Stimulated activated CD4-positive, alpha-beta T cell treated with anti-CD3 and anti-CD28 coated beads, Interleukin-4, amount 100 ng/mL, for 24 hours (primary cell): Measurements from ENCODE around the gene HIF1AN.
"Not testable (repeated sequence)": the region's sequence is repeated elsewhere in the genome, so short reads cannot be mapped to it uniquely, and the experiment has no call there.

Experiments used
- DNase-seq: peaks from one replicate; pipeline ENCODE4 v3.0.0-alpha.2; 2020

The HIF1AN gene

DNA sequence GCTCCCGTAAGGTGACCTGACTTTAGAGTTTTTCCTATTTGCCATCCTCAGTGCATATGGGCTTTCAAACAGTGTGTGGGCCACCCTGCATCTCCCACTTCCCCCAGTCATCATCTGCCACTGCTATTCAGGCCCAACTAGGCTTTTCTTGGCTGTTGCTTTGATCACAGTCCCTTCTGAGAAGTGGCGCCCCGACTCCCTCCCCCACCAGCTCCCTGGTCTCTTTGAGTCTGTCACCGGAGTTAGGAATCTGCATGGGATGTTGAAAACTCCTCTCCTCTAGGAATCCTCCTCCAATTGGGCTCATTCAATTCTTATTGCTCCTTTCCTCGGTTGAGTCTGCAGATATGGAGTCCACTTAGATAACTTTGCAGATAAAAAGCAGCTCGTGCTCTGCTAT, 32.1 kb downstream of the HIF1AN start:
- no peak for DNase-seq

DNA sequence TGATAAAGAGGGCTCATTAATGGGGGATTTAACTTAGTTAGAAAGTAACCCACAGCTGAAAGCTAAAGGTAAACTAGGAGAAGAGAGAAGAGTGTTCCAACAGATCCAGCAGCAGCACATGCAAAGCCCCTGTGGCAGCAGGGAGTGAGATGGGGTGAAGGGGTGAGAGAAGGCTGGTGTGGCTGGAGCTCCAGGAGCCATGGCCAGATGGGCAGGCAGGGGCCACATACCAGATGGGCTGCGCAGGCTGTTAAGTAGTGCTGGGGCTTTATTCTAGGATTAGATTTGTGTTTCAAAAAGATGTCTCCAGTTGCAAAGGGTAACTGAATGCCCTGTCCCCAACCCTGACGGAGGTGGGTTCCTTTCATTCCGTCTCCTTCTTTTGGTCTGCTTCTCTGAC, 33.2 kb downstream of the HIF1AN start:
- no peak for DNase-seq

DNA sequence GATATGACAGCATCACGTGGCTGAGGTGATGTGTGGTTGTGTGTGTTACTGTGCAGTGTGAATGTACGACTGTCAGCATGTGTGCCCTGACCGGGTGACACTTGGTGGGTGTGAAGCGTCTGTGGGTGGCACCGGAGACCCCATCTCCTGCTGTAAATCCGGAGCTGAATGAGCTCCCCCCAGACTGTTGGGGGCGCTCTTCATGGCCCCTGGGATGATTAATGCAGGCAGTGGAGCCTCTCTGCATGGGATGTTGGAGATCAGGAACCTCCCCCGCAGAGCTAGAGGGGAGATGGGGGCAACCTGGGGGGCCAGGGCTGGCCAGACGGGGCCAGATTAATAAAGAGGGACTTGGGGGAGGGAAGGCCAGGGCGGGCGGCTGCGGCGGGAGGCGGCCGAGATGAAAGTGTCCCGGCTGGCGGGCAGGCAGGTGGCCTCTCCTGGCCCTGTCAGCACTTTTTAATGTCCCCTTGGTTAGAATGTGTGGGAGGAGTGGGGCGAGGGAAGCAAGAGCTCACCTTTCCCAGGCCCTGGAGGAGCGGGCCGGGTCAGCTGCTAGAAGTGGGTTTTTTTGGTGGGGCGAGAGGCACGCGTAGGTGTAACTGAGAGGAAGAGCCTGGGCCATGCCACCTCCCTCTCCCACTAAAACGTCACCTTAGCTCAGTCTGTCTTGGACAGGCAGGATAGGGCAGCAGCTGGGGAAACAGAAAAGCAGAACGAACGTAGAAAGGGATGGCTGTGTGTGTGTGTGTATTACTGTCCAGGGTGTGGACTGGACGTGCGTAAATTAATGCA, 34.1 kb downstream of the HIF1AN start:
- no peak for DNase-seq

DNA sequence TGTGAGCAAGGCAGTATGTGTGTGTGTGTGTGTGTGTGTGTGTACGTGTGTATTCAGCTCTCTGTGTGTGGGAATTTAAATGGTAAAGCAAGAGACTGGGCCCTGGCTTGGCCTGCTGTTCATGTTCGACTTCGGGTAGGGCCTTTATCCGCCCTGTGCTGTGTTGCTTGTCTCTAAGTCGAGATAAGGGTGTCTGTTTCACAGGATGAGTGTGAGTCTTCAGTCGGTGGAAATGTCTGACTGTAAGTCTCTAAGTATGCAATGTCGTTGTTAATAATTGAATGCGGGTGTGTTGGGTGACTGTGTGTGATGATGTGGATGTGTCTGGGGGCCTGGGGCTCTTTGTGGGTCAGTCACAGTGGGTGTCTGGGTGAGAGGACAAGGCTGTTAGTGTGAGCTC, 34.8 kb downstream of the HIF1AN start:
- DNase-seq, result no peak

DNA sequence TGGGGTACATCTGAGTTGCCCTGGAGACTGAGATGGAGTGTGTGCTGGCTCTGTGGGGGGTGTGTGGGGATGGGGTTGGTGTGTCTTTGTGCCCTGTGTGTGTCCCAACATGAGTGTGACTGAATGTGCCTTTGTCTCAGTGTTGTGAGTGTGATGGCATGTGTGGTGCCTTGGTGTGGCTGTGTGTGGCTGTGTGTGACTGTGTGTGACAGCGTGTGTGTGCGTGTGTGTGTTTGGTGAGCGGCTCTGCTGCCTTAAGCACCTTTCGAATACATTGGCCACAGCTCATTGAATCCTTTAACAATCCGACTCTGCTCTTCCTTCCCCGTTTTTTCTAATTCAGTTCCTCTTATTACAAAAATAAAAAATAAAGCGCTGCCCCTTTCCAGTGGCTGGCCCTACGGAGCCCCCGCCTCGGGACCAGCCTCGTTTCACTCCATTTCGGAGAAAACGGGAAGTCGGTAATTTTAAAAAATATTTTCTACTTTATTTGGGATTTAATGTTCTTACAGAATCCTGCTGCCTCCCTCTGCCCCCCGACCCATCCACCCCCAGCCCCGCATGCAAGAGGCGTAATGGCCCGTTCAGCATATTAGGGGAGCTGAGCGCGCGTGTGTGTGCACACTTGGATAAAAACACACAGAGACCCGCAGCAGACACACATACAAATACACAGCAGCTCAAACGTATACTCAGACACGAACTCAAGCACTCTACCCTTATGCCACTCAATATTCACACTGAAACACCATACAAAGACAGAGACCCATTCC, 35.5 kb downstream of the HIF1AN start:
- no peak for DNase-seq

DNA sequence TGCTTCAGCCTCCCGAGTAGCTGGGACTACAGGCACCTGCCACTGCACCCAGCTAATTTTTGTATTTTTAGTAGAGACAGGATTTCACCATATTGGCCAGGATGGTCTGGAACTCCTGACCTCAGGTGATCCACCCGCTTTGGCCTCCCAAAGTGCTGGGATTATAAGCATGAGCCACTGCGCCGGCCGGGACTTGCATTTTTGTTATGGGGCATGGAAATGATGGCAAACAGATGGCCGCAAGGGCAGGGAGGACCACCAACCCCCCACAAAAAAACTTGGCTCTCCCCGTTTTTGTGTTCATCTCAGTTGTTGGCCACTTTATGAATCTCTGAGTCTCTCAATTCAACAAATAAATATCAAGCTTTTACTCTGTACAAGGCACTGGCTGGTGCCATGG, 39.4 kb downstream of the HIF1AN start:
- not testable (repeated sequence) for DNase-seq

DNA sequence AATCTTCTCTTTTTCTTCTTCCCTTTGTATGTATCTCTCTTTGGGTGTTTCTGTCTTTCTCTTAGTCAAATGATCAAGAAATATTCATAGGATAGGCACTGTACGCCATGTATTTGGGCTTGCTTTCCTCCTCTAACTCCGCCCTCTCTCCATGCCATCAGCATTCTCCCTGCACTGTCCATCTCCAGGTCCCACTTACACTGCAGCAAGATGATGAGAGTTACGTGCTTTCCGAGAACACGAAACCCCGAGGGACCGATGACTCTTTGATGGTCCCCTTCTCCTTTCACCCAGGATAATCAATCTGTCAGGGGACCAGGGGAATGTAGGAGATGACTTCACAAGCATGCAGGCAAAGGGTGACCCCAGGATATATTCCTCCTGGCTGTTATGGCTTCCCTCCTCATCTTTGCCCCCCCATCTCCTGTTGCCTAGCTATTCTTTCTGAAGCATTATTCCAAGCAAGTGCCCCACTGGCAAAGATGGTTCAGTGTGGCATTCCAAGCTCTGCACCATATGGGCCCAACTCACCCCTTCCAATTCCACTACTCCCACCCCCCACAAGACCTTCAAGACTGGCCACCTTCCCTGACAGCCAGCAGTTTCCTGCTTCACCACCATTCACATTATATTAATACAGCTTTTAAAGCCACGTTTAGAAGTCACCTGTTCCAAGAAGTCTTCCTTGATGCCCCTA, 40.0 kb downstream of the HIF1AN start:
- no peak for DNase-seq

DNA sequence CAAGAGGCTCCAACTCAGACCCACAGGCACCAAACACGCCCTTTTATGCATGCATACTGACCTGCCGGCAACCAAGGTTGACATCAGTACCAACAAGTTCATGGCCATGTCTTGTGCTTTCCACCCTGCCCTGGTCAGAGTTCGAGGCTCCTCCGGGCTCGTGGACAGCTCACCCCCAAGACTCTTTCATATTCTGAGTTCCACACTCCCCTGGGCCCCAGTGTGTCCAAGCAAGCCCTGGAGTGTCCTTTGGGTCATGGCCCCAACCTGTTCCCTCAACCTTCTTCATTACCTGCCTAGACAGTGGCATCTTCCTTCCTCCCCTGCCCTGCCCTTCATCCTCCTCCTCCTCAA, 40.5 kb downstream of the HIF1AN start:
- no peak for DNase-seq

DNA sequence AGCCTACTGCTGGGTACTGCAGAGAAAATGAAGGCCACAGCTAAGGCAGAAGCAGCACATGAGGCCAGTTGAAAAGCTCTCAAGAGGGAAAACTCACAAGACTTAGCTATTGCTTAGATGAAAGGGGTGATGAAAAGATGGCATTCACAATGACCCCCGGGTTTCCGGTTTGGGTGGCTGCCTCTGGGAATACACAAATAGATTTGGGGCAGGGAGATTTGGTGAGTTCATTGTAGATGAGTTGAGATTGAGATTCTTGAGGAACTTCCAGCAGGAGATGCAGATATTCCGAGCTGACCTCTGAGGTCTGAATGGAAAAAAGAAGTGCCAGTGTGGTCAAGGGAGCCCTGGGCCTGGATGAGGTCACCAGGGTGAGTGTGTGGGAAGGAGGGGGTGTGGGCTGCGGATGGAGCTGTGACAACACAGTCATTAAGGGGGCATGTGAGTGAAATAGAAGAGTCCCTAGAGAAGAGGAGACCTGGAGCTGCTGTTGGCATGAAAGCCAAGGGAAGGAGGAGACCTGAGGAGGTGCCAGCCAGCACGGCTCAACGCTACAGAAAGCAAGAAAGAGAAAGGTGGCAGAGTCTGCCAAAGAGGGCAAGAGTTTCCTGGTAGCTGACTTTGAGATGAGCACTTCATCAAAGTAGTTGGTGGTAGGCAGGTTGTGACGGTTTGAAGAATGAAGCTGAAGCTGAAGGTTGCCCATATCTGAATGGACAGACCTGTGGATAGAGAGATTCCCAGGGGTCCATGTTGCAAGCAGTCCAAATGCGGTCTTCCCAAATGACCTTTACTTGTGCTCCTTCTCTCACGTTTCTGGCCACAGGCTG, 43.7 kb downstream of the HIF1AN start:
- DNase-seq, result no peak

DNA sequence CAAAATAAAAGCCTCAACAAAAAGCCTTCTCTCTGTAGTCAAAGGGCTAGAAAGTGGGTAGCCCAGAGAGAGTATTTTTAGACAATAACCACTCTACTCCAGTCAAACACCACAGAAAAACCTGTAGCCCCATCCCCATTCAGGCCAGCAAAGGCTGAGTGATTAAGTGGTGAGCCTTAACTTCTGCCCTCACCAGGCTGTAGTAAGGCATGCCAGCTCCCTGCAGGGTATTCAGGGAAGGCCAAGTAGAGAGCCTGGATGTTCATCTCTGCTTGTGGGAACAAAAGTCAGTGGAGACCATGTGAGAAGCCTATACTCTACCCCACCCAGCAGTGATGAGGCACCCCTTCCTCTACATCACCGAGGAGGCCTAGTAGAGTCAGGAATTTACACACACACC, 51.2 kb downstream of the HIF1AN start:
- no peak for DNase-seq

DNA sequence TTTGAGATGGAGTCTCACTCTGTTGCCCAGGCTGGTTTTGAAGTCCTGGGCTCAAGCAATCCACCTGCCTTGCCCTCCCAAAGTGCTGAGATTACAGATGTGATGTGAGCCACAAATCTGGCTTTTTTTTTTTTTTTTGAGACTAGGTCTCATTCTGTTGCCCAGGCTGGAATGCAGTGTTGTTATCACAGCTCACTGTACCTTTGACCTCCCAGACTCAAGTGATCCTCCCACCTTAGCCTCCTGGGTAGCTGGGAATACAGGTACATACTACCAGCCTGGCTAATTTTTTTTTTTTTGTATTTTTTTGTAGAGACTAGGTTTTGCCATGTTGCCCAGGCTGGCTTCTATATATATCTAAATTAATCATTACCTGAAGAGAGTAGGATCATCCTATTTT, 62.4 kb downstream of the HIF1AN start:
- DNase-seq, result no peak

DNA sequence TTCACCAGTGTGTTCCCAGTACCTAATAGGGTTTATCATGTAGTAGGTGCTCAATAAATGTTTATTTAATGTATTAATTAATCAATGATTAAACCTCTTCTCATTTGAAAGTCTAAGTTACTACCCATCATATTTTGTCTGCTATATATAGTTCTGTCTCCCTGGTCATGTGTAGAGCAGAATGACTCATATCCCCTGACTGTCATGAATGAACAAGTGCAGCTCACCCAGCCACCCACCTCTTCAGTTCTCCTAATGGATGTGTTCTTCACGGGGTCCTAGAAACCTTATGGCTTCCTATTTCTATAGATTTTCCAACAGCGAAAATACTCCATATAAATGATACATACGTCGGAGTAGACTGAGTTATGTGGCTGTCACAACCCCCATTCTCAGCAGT, 64.5 kb downstream of the HIF1AN start:
- no peak for DNase-seq

DNA sequence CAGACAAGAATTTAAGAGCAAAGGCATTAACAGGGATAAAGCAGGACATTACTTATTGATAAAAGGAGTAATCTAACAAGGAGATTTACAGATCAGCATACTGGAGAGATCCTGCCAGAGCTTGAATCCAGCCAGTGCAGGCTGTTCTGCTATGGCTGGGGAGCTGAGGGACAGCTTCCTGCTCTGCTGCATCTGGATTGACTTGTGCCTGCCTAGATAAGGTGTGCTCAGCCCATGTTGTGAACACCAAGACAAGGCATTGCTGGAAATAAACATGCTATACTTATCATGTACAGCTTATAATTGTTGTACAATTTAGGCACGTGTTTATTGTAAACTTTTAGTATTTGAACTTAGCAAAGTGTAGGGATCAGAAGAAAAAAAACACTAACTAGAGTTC, 71.7 kb downstream of the HIF1AN start:
- DNase-seq, result no peak
